Endothelial cell of umbilical vein (primary cell): Measurements from ENCODE around the gene ADCYAP1R1. TPM values are rescaled to one million over a fixed set of nuclear protein-coding genes. Genes with fewer than 3 reads are reported as not detected.

Experiments used
- BruUV-seq: library from RNA; stranded (reverse); fragments of 400-500 nt; replicated peaks from 2 replicates; lab custom pipeline; 2021; lab: Mats Ljungman, UMichigan
- CTCF ChIA-PET: fragments of 300-600, 350-600 bp; sonication (Branson Sonifier 250); formaldehyde crosslinking; loops from one replicate; lab custom pipeline; 2021; ENCODE audit warnings: antibody characterized with exemption, inconsistent platforms; lab: Charles Lee
- POLR2A ChIA-PET: fragments of 300-600, 350-600 bp; sonication (Branson Sonifier 250); formaldehyde crosslinking; loops from one replicate; lab custom pipeline; 2021; ENCODE audit warnings: antibody characterized with exemption, inconsistent platforms; lab: Charles Lee
- DNase-seq: peaks from one replicate; pipeline ENCODE4 v3.0.0-alpha.2; 2011; ENCODE audit warnings: low read depth, low spot score
- FAIRE-seq: peaks from 2 replicates; lab custom pipeline; 2011; peaks lifted over from hg19 to GRCh38; lab: Jason Lieb, UNC
- H2AFZ ChIP-seq: 2 replicates; pipeline ENCODE4 v1.6.0; 2012; ENCODE audit warnings: low read depth, low read length, control low read depth, inconsistent platforms
- H3K27ac ChIP-seq: 2 replicates; pipeline ENCODE4 v1.5.1; 2011; ENCODE audit warnings: low read depth, mild to moderate bottlenecking, control low read depth, low read length, moderate library complexity; ENCODE audit not compliant: insufficient read depth
- H3K27me3 ChIP-seq, 2 experiments: 2 replicates each; pipeline versions ENCODE4 v1.6.0 to v1.6.1; 2011; ENCODE audit warnings: low read length in 2 of 2, mixed read lengths in 1 of 2; ENCODE audit not compliant: control insufficient read depth in 2 of 2, insufficient read depth in 2 of 2
- H3K36me3 ChIP-seq, 2 experiments: 2 replicates in 1 of 2; 3 replicates in 1 of 2; pipeline ENCODE4 v1.5.1; 2011; ENCODE audit warnings: low read length in 2 of 2, mild to moderate bottlenecking in 1 of 2, moderate library complexity in 1 of 2; ENCODE audit not compliant: control insufficient read depth in 2 of 2, insufficient read depth in 2 of 2; ENCODE audit errors: extremely low read depth in 1 of 2
- H3K4me1 ChIP-seq: 3 replicates; pipeline ENCODE4 v1.5.1; 2011; ENCODE audit warnings: mild to moderate bottlenecking, low read length; ENCODE audit not compliant: control insufficient read depth, insufficient read depth; ENCODE audit errors: extremely low read depth
- H3K4me2 ChIP-seq: 2 replicates; pipeline ENCODE4 v1.6.1; 2011; ENCODE audit warnings: low read length, control low read depth, mixed read lengths; ENCODE audit not compliant: insufficient read depth
- H3K4me3 ChIP-seq, 3 experiments: fragments of 200-600 bp in 1 of 3; sonication (generic), shearing (Covaris generic) in 1 of 3; replicated peaks in 1 of 3; 2 replicates each; pipeline ENCODE4 v1.5.1; 2011 to 2016; ENCODE audit warnings: control low read depth in 3 of 3, low read length in 3 of 3, mild to moderate bottlenecking in 2 of 3, inconsistent platforms in 1 of 3, low read depth in 1 of 3, moderate library complexity in 1 of 3; ENCODE audit not compliant: insufficient read depth in 1 of 3
- H3K79me2 ChIP-seq: 2 replicates; pipeline ENCODE4 v1.6.0; 2012; ENCODE audit warnings: low read length, inconsistent platforms; ENCODE audit not compliant: control insufficient read depth, insufficient read depth
- H3K9ac ChIP-seq: replicated peaks from 2 replicates; pipeline ENCODE3; 2011; ENCODE audit warnings: low read length, control low read depth; ENCODE audit not compliant: insufficient read depth; ENCODE audit errors: extremely low read depth
- H3K9me1 ChIP-seq: replicated peaks from 3 replicates; pipeline ENCODE4 v1.6.0; 2011; ENCODE audit warnings: mild to moderate bottlenecking, low read length; ENCODE audit not compliant: control insufficient read depth, insufficient read depth; ENCODE audit errors: extremely low read depth
- H3K9me3 ChIP-seq: replicated peaks from 2 replicates; pipeline ENCODE4 v1.5.1; 2012; ENCODE audit warnings: low read length, inconsistent platforms; ENCODE audit not compliant: control insufficient read depth, insufficient read depth
- H4K20me1 ChIP-seq: replicated peaks from 2 replicates; pipeline ENCODE3; 2011; ENCODE audit warnings: mild to moderate bottlenecking, low read length; ENCODE audit not compliant: control insufficient read depth, insufficient read depth; ENCODE audit errors: extremely low read depth
- CTCF ChIP-seq, 2 donors: IDR thresholded peaks; 1 replicate in 1 of 2; 2 replicates in 1 of 2; pipeline ENCODE4 v1.5.1; 2011; ENCODE audit warnings: low read length in 2 of 2, mild to moderate bottlenecking in 2 of 2, moderate library complexity in 2 of 2, control low read depth in 1 of 2, inconsistent platforms in 1 of 2, low read depth in 1 of 2; ENCODE audit not compliant: insufficient read depth in 1 of 2; ENCODE audit errors: extremely low read depth in 1 of 2
- EZH2 ChIP-seq: IDR thresholded peaks from 2 replicates; pipeline ENCODE4 v1.6.1; 2012; ENCODE audit warnings: borderline replicate concordance, low read depth, mild to moderate bottlenecking, moderate library complexity, low read length, inconsistent platforms; ENCODE audit not compliant: severe bottlenecking
- FOS ChIP-seq: IDR thresholded peaks from 2 replicates; pipeline ENCODE4 v1.6.1; 2011; ENCODE audit warnings: mild to moderate bottlenecking, low read length, moderate library complexity, borderline replicate concordance; ENCODE audit not compliant: insufficient read depth
- GATA2 ChIP-seq: IDR thresholded peaks from 2 replicates; pipeline ENCODE4 v1.7.0; 2011; ENCODE audit warnings: low read depth, mild to moderate bottlenecking, moderate library complexity, mixed read lengths, low read length; ENCODE audit not compliant: insufficient read length, insufficient read depth
- JUN ChIP-seq: IDR thresholded peaks from 2 replicates; pipeline ENCODE4 v1.6.1; 2011; ENCODE audit warnings: borderline replicate concordance, low read depth; ENCODE audit not compliant: insufficient read length, insufficient read depth
- MAX ChIP-seq: IDR thresholded peaks from 2 replicates; pipeline ENCODE4 v1.6.1; 2011; ENCODE audit not compliant: insufficient read depth, insufficient read length
- MYC ChIP-seq: IDR thresholded peaks from one replicate; pipeline ENCODE4 v1.6.1; 2011; ENCODE audit warnings: mild to moderate bottlenecking, low read depth, low read length
- POLR2A ChIP-seq: IDR thresholded peaks from 2 replicates; pipeline ENCODE4 v1.6.1; 2012; ENCODE audit warnings: low read depth, mild to moderate bottlenecking, control low read depth, low read length
- POLR2AphosphoS5 ChIP-seq: IDR thresholded peaks from 2 replicates; pipeline ENCODE4 v1.6.1; 2012; ENCODE audit warnings: low read depth, mild to moderate bottlenecking, control low read depth, low read length, moderate library complexity; ENCODE audit not compliant: insufficient read depth
- dilution Hi-C: fragments of 300-500 bp; cut with MboI; formaldehyde crosslinking; loops from one replicate; pipeline ENCODE4 v1.15.0; 2019; ENCODE audit warnings: low sequenced_read_pairs; ENCODE audit not compliant: extremely low pct_ligation_motif_present
- intact Hi-C: fragments of 100-400 bp; cut with micrococcal nuclease; formaldehyde crosslinking; loops from one replicate; pipeline ENCODE4 v1.10.0; 2022
- polyA plus RNA-seq, 4 experiments: library from polyadenylated mRNA; depleted of rRNA in 3 of 4; stranded (reverse) in 3 of 4; unstranded in 1 of 4; fragments of >200 nt; gene quantifications; 2 replicates each; pipeline versions ENCODE4 v1.2.1 to v1.2.3, GENCODE V29; 2011 to 2012; ENCODE audit warnings: missing spikeins in 1 of 4
- total RNA-seq: library from RNA; stranded (reverse); gene quantifications from 2 replicates; pipeline ENCODE4 v1.2.3, GENCODE V29; 2021

The ADCYAP1R1 gene
- total and polyA plus RNA-seq, 2 donors (not counting 3 experiments of a cell fraction or from before 2014, with no cell fraction given), result 0.04 TPM; not detected in 1

GRCh38 chr7:31114593-31115343 lies 62.7 kb downstream of the ADCYAP1R1 start:
- intact Hi-C loops, result no loop called here
- POLR2A ChIA-PET, result no interaction called here
- dilution Hi-C loops, result no loop called here

GRCh38 chr7:31116615-31117014 lies 64.5 kb downstream of the ADCYAP1R1 start:
- Histone ChIP-seq H3K27ac (no peak overlapping the region), H3K9me1 (no peaks in the 10 kb centered on the region), H3K4me2 (no peak overlapping the region), H3K4me3 (no peak overlapping the region), H3K9ac (no peak overlapping the region), H3K9me3 (no peaks in the 10 kb centered on the region), H2AFZ (no peak overlapping the region), H3K27me3 (peaks cover 0 to 17% of the 10 kb centered on the region in 2 experiments), H3K4me1 (no peaks in the 10 kb centered on the region), H3K79me2 (no peaks in the 10 kb centered on the region), H4K20me1 (no peaks in the 10 kb centered on the region), H3K36me3 (no peaks in the 10 kb centered on the region)
- DNase-seq (no peak), FAIRE-seq (no peak)
- POLR2A ChIA-PET, result no interaction called here
- dilution Hi-C loops, result no loop called here
- CTCF ChIA-PET, result interaction anchor here (0.7 to 1.0 kb wide), 2 partner anchors 18 to 133 kb away, joined by 3 to 5 read pairs; no protein-coding TSS in a partner anchor
- intact Hi-C loops, result no loop called here
- BruUV-seq, result no TSS peak
- TF ChIP-seq GATA2 (no peak), MAX (no peak), MYC (no peak), POLR2AphosphoS5 (no peak), POLR2A (no peak), EZH2 (no peak), FOS (no peak), JUN (no peak), CTCF (IDR thresholded peaks at IDR 0.05; ENCODE audit: extremely low read depth in 1 of 2, insufficient read depth in 1 of 2, low read depth in 1 of 2, low read length in 2 of 2) (no peak)

More at GRCh38 chr7:31114593-31115343, 62.7 kb downstream of the ADCYAP1R1 start:
- CTCF ChIA-PET, result interaction anchor here (1.2 to 2.4 kb wide), 4 partner anchors 8 to 130 kb away, joined by 5 to 26 read pairs (median 6); no protein-coding TSS in a partner anchor
- DNase-seq (peak; percentile 49), FAIRE-seq (peak; percentile 18)
- Histone ChIP-seq H3K4me3 (no peak overlapping the region), H3K79me2 (no peaks in the 10 kb centered on the region), H3K4me2 (no peak overlapping the region), H3K4me1 (no peaks in the 10 kb centered on the region), H2AFZ (no peak overlapping the region), H3K9me3 (no peaks in the 10 kb centered on the region), H4K20me1 (no peaks in the 10 kb centered on the region), H3K27me3 (peaks cover 0 to 11% of the 10 kb centered on the region in 2 experiments), H3K9ac (no peak overlapping the region), H3K9me1 (no peaks in the 10 kb centered on the region), H3K27ac (no peak overlapping the region), H3K36me3 (no peaks in the 10 kb centered on the region)
- no TSS peak for BruUV-seq
- TF ChIP-seq GATA2 (no peak), MAX (no peak), POLR2AphosphoS5 (no peak)
